ENCODE results near the gene C17orf67.

C17orf67 gene, protein sequence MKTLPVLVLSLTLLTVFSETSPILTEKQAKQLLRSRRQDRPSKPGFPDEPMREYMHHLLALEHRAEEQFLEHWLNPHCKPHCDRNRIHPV

GRCh38 chr17:56833809-56834379 is at the start of gene C17orf67, which contains the start of gene DGKE:
C17orf67 (minus strand) TSS chr17:56833920; CDS start chr17:56815810, 18,110 bp downstream.
DGKE (plus strand) TSS chr17:56834151; CDS start chr17:56834796, 645 bp downstream.
- DNase-seq: peak; percentile 97 to 99

DNA sequence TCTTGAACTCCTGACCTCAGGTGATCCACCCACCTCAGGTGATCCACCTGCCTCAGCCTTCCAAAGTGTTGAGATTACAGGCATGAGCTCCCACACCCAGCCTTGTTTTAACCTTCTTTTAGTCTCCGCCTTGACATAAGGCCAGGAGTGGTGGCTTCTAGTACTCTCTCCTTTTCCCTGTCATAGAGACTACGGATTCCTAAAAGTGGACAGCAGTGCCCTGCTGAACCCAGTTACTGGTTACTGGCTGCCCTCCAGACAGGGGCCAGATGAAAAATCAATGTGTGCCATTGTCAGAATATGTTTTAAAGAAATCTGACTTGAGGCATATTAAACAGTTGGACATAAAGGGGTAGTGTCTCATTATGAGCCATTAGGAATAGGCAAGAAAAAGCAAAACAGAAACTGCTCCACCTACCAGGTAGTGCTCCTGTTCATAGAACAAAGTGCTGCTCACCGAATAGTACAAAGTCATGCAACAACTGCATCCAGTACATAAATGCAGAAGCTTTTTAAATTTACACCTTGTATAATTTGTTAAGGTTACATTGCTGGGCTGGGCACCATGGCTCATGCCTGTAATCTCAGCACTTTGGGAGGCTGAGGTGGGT is 48.1 kb upstream of the C17orf67 start:
- DNase-seq: no peak

- DNase-seq: no peak
Measured at GRCh38 chr17:56880571-56880970, 46.9 kb upstream of the C17orf67 start.

GRCh38 chr17:56880133-56880532 is 46.4 kb upstream of the C17orf67 start:
- DNase-seq: no peak

- DNase-seq: no peak
Measured at GRCh38 chr17:56879280-56879679, 45.6 kb upstream of the C17orf67 start.

- DNase-seq: no peak
Measured at GRCh38 chr17:56876766-56877179, 43.1 kb upstream of the C17orf67 start.

- DNase-seq: peak in 1 of 2 donors; percentile 13
Measured at GRCh38 chr17:56870081-56870651, 36.4 kb upstream of the C17orf67 start.

GRCh38 chr17:56868716-56869115 is 35.0 kb upstream of the C17orf67 start:
- no peak for DNase-seq

GRCh38 chr17:56867948-56868376 is 34.2 kb upstream of the C17orf67 start:
- no peak for DNase-seq

DNA sequence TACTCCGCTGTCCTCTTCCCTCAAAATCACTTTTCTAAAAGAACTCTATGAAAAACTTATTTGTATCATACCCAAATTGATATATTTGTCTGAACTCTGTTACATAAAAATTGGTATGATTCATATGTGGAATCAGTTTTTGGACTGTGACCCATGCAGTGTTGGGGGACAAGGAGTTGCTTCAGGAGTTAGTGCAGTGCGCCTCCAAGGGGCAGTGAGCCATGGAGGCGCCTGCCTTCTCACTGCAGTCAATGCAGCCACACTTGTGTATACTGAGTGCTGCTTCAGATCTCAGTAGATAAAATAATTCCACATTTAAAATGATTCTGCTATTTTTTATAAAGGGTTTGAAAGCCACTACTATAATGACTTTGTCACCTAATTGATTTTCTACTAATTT is 32.8 kb upstream of the C17orf67 start:
- DNase-seq: no peak

GRCh38 chr17:56866076-56866475 is 32.4 kb upstream of the C17orf67 start:
- no peak for DNase-seq

DNA sequence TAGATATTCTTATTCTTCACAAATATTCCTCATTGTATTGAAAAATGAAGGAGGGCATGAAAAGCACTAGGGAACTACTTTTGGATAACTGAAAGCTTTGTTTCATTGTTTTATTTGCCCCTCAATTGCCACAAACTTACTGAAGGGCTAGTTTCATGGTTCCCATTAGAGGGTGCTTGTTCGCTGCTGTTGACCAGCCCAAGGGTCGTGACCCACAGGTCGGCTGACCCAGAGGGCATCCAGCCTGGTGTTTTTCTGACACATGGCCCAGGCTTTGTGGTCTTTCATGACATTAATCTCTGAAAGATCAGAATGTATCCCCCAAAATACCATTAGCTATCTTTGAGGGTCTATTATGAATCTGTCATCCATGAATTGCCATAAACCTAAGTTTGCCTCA is 30.3 kb upstream of the C17orf67 start:
- DNase-seq: no peak

DNA sequence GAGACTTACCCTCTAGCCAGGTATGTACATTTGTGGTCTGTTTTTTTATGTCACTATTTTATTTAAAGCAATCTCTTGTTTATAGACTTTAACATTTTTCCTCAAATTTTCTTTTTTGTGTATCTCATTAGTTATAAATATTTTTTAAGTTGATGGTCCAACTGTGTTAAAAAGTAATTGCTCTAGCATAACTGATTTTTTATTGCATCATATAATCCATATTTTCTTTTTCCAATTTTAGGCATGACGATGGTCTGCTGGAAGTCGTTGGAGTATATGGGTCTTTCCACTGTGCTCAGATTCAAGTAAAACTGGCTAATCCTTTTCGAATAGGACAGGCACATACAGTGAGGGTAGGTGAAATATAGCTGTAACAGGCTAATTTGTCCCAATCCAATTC is 28.2 kb upstream of the C17orf67 start:
- DNase-seq: no peak

DNA sequence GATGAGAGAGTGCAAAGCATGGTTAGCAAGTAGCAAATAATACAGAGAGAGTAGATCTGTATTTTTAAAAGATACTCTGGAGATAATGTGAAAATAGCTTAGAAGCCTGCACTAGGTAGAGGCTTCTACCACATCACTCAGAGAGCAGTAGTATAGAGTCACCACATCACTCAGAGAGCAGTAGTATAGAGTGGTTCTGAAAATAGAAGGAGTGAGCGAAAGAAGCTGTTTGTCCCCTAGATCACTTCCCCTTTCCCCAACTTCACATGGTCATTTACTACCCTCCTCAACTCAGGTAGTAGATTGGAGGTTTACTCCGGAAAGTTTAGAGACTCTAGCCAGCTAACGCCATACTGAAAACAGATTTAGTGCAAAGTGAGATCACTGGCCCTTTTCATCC is 17.3 kb upstream of the C17orf67 start:
- DNase-seq: no peak

GRCh38 chr17:56850591-56850990 is 16.9 kb upstream of the C17orf67 start:
- DNase-seq: no peak

- DNase-seq: no peak
Measured at GRCh38 chr17:56849131-56849530, 15.4 kb upstream of the C17orf67 start.

DNA sequence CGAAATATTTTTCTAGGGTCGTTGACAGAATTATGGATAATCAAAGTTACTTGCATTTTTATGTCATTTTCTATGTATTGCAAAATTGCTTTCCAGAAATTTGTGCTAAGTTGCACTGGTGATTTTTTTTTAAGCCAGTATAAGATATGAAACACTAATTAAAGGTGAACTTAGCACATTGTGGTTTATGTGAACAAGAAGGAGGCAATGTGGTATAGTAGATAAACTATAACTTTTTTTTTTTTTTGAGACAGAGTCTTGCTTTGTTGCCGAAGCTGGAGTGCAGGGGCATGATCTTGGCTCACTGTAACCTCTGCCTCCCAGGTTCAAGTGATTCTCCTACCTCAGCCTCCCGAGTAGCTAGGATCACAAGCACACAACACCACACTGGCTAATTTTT is 13.4 kb upstream of the C17orf67 start:
- DNase-seq: no peak

- no peak for DNase-seq
Measured at GRCh38 chr17:56845934-56846333, 12.2 kb upstream of the C17orf67 start.

DNA sequence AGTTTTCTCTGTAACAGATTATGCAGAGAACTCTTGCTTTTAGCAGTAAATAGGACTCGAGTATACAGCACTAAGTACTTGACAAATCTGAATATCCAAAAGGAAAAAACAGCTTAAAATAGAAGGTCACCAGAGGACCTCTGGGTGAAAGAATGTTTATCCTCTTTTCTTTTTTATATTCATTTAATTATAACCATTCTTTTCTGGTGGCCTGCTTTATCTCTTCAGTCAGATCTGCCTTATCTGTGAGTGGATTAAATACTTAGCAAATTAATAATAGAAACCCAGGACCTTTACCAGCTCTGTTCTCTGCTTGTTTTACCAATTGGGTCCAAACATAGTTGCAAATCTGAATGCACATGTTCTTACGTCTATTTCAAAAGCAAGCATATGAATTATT is 8.9 kb upstream of the C17orf67 start:
- DNase-seq: no peak

GRCh38 chr17:56838687-56839086 is 5.0 kb upstream of the C17orf67 start:
- no peak for DNase-seq

DNA sequence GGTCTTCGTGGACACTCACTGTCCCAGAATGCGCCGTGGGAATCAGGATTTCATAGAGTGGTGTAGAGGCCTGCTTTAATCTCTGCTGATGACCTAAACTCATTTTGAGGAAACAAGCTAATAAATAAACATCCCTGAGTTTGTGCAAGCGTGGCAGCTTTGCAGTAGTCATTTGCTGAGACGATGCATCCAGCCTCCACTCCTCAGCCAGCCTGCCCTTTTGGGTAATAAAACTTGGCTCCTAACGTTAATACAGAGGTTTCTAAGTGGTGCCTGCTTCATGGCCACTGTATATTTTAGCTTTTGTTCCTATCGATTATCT is 1.5 kb upstream of the C17orf67 start:
- DNase-seq: no peak

DNA sequence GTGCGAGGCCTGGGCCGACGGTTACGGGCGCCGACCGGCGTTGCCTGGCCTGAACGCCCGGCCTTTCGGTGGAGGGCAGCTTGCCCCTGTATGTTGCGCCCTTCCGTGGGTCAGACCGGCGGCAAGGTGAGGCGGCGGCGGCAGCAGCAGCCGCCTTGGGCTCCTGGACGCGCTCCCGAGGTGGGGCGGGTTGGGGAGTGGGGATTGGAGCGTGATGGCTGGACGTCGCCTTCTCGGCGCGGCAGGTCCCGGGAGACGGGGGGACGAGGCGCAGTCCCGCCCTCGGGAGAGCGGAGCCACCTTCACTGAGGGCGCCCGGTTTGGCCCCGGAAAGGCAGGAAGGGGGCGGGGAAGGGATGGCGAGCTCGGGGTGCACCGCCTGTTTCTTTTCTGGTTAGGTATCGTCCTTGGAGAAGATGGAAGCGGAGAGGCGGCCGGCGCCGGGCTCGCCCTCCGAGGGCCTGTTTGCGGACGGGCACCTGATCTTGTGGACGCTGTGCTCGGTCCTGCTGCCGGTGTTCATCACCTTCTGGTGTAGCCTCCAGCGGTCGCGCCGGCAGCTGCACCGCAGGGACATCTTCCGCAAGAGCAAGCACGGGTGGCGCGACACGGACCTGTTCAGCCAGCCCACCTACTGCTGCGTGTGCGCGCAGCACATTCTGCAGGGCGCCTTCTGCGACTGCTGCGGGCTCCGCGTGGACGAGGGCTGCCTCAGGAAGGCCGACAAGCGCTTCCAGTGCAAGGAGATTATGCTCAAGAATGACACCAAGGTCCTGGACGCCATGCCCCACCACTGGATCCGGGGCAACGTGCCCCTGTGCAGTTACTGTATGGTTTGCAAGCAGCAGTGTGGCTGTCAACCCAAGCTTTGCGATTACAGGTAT is 902 bp upstream of the C17orf67 start:
- DNase-seq: peak; percentile 68 to 77

- DNase-seq: peak; percentile 51 to 70
Measured at GRCh38 chr17:56833057-56833808, 487 bp downstream of the C17orf67 start.
